ENCODE measurements around the gene PRKAR2B. TPM values are rescaled to one million over a fixed set of nuclear protein-coding genes. Genes with fewer than 3 reads are reported as not detected.

Gene PRKAR2B
- total RNA-seq, 2 donors from 2014 or later, result 12.4 to 65.7 TPM

GRCh38 chr7:107001490-107001889 lies 43.0 kb upstream of the PRKAR2B start:
- Histone ChIP-seq H3K4me1 (replicated peaks) (no peaks in the 10 kb centered on the region), H3K9me3 (no peaks in the 10 kb centered on the region), H3K27me3 (replicated peaks; ENCODE audit: insufficient read depth) (no peaks in the 10 kb centered on the region), H3K36me3 (no peaks in the 10 kb centered on the region), H3K27ac (no peak overlapping the region), H3K4me3 (no peak overlapping the region)
- TF ChIP-seq POLR2AphosphoS5 (IDR thresholded peaks at IDR 0.05) (no peak), POLR2A (IDR thresholded peaks at IDR 0.05) (no peak)
- intact Hi-C loops (cut with DNase I), result no loop called here
- no peak for DNase-seq (ENCODE audit: low spot score)
- 94% methylated on average over 2 of the region's 2 CpGs for WGBS

DNA sequence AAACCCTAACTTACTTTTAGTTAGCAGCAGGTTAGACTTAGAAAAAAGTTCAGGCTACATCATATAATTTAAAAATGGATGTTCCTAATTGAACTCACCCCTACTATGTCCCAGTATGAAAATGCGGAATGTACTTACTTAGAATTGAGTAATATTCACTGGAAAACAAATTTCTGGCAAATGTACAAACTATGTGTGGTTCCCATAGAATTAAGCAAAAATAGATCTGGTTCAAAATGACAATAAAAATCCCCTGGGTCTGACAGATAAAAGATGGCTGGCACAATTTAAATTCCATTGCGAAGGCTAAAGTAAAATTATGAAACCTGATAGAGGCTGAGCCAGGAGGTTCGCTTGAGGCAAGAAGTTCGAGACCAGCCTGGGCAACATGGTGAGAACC lies 42.4 kb upstream of the PRKAR2B start:
- H3K9me3 ChIP-seq, result no peaks in the 10 kb centered on the region
- no peaks in the 10 kb centered on the region for H3K36me3 ChIP-seq
- DNase-seq (ENCODE audit: low spot score), result no peak
- H3K27ac ChIP-seq, result no peak overlapping the region
- TF ChIP-seq POLR2AphosphoS5 (IDR thresholded peaks at IDR 0.05), result no peak
- H3K4me3 ChIP-seq, result no peak overlapping the region
- H3K27me3 ChIP-seq (replicated peaks; ENCODE audit: insufficient read depth), result no peaks in the 10 kb centered on the region
- intact Hi-C loops (cut with DNase I), result no loop called here
- WGBS, result 94% methylated on average over 4 of the region's 4 CpGs
- no peaks in the 10 kb centered on the region for H3K4me1 ChIP-seq (replicated peaks)

DNA sequence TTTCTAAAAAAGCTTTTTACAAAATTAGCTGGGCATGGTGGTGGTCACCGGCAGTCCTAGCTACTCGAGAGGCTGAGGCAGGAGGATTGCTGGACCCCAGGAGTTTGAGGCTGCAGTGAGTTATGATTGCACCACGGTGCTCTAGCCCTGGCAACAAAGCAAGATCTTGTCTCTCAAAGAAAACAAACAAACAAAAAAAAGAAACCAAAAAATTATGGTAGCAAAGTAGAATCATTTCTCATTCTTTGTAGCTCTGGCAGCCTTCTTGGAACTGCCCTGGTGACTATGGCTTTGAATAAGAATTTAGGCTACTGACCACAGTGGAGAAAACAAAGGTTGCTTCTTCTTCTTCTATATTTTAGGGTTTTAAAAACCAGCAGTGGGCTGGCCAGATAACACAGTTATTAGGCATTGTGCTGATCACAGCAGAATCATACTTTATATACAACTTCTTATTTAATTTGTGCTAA lies 41.9 kb upstream of the PRKAR2B start:
- no peak for DNase-seq (ENCODE audit: low spot score)
- H3K27ac ChIP-seq, result no peak overlapping the region
- H3K36me3 ChIP-seq, result no peaks in the 10 kb centered on the region
- H3K27me3 ChIP-seq (replicated peaks; ENCODE audit: insufficient read depth), result no peaks in the 10 kb centered on the region
- intact Hi-C loops (cut with DNase I), result no loop called here
- no peaks in the 10 kb centered on the region for H3K9me3 ChIP-seq
- H3K4me1 ChIP-seq (replicated peaks), result no peaks in the 10 kb centered on the region
- no peak overlapping the region for H3K4me3 ChIP-seq
- TF ChIP-seq POLR2A (IDR thresholded peaks at IDR 0.05) (no peak), POLR2AphosphoS5 (IDR thresholded peaks at IDR 0.05) (no peak)
- TF ChIP-seq, protein P1, sequence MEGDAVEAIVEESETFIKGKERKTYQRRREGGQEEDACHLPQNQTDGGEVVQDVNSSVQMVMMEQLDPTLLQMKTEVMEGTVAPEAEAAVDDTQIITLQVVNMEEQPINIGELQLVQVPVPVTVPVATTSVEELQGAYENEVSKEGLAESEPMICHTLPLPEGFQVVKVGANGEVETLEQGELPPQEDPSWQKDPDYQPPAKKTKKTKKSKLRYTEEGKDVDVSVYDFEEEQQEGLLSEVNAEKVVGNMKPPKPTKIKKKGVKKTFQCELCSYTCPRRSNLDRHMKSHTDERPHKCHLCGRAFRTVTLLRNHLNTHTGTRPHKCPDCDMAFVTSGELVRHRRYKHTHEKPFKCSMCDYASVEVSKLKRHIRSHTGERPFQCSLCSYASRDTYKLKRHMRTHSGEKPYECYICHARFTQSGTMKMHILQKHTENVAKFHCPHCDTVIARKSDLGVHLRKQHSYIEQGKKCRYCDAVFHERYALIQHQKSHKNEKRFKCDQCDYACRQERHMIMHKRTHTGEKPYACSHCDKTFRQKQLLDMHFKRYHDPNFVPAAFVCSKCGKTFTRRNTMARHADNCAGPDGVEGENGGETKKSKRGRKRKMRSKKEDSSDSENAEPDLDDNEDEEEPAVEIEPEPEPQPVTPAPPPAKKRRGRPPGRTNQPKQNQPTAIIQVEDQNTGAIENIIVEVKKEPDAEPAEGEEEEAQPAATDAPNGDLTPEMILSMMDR (IDR thresholded peaks at IDR 0.05), result no peak
- WGBS, result 75% methylated on average over 3 of the region's 3 CpGs

DNA sequence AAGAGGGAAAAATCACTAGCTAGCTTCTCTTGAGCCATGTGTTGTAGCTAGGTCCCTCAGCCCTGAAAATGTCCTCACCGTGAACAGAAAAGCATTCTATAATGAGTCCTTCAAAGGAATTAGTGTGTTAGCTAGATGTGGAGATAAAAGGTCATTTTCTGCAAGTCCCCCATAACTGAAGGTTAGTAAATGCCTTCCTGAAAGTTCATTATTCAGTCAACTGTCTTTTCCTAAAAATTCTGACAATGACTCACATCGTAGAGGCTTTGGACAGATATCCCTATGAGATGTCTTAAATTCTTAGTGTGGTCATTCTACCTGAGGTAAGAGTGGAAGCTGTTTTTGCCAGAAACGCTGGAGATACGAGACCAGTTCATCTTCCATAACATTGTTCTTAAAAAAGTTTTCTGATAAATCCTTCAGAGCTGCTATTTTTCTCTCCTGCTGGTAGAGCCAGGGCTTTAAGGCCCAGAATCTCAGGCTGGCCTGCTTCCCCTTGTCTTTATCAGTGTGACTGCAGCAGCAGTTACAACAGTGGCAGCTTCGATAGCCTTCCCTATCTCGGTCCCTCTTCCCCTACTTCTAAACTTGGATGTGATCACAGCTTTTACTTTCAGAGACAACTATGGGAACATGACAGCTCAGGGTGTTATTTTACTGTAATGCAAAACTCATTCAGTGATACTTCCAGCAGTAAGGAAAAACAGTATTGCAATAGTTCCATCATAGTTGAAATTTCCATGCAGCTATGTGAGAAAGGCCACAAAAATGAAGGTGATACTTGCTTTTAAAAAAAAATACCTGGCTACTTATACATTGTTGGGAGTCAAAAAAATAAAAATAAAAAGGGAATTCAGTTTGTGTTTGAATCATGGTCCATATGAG lies 37.3 kb upstream of the PRKAR2B start:
- Histone ChIP-seq H3K4me3 (no peak overlapping the region), H3K9me3 (no peaks in the 10 kb centered on the region), H3K4me1 (replicated peaks) (no peaks in the 10 kb centered on the region), H3K36me3 (no peaks in the 10 kb centered on the region), H3K27ac (no peak overlapping the region), H3K27me3 (replicated peaks; ENCODE audit: insufficient read depth) (no peaks in the 10 kb centered on the region)
- DNase-seq (ENCODE audit: low spot score), result no peak
- TF ChIP-seq POLR2A (IDR thresholded peaks at IDR 0.05), result no peak
- intact Hi-C loops (cut with DNase I), result no loop called here
- 58% methylated on average over 6 of the region's 6 CpGs for WGBS

DNA sequence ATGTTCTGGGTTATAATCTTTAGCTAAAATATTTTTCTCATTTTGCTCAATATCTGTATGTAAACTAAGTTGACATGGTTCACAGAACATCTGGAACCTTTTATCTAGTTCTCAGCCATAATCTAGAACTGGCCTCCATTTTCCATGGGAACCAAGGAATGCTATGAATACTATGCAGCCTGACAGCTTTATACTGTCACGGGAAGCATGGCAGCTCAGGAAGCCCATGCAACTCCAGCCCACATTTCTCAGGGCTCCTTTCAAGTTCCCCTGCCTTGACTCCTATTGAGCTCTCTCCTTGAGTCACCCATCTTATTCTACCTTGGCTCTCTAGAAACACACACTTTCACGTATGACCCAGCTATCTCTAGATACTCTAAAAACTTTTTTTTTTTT lies 36.6 kb upstream of the PRKAR2B start:
- intact Hi-C loops (cut with DNase I), result no loop called here
- Histone ChIP-seq H3K4me3 (no peak overlapping the region), H3K4me1 (replicated peaks) (no peaks in the 10 kb centered on the region), H3K9me3 (no peaks in the 10 kb centered on the region), H3K36me3 (no peaks in the 10 kb centered on the region), H3K27me3 (replicated peaks; ENCODE audit: insufficient read depth) (no peaks in the 10 kb centered on the region), H3K27ac (no peak overlapping the region)
- TF ChIP-seq POLR2AphosphoS5 (IDR thresholded peaks at IDR 0.05) (no peak), POLR2A (IDR thresholded peaks at IDR 0.05) (no peak)
- TF ChIP-seq, protein P1 (IDR thresholded peaks at IDR 0.05), result no peak
- DNase-seq (ENCODE audit: low spot score), result no peak
- 45% methylated on average over 2 of the region's 2 CpGs for WGBS

DNA sequence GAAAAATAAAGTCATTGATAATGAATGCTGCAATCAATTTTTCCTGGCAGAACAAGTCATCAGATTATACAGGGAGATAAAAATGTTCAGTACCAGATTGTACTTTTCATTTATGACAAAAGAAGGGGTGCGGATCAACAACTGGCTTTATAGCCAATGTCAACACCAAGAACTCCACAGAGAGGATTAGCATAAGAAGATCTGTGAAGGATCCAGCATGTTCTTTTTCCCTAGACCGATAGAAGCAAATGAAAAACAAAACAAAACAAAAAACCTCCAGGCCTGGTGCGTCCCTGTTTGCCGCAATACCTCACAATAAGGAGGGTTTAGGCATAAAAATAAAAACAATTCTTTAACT lies 34.7 kb upstream of the PRKAR2B start:
- intact Hi-C loops (cut with DNase I), result no loop called here

More for the DNA sequence above, 34.7 kb upstream of the PRKAR2B start:
- no peaks in the 10 kb centered on the region for H3K9me3 ChIP-seq
- TF ChIP-seq POLR2A (IDR thresholded peaks at IDR 0.05) (no peak), POLR2AphosphoS5 (IDR thresholded peaks at IDR 0.05) (no peak)
- TF ChIP-seq, protein P1 (IDR thresholded peaks at IDR 0.05), result no peak
- no peaks in the 10 kb centered on the region for H3K36me3 ChIP-seq
- H3K4me3 ChIP-seq, result no peak overlapping the region
- 45% methylated on average over 4 of the region's 4 CpGs for WGBS
- DNase-seq (ENCODE audit: low spot score), result no peak
- H3K27ac ChIP-seq, result no peak overlapping the region
- H3K4me1 ChIP-seq (replicated peaks), result no peaks in the 10 kb centered on the region
- no peaks in the 10 kb centered on the region for H3K27me3 ChIP-seq (replicated peaks; ENCODE audit: insufficient read depth)

Data from prostate gland (tissue), 2 donors.